Body of pancreas (tissue), 4 donors: ENCODE measurements around the gene KCNA3. TPM values are rescaled to one million over a fixed set of nuclear protein-coding genes. Genes with fewer than 3 reads are reported as not detected.

Experiments
- ATAC-seq: fragments of 150-250 bp; one replicate; pipeline ENCODE4 v1.9.1; 2016
- DNase-seq, 4 donors: peaks; one replicate each; pipeline ENCODE4 v3.0.0-alpha.2; 2019
- H3K27ac ChIP-seq, 4 donors: fragments of 200-600 bp; sonication (generic); 1 replicate in 3 of 4; 2 replicates in 1 of 4; pipeline versions ENCODE4 v1.5.1 to v1.6.1; 2016 to 2019; ENCODE audit warnings: mild to moderate bottlenecking in 1 of 4, mixed read lengths in 1 of 4, moderate library complexity in 1 of 4
- H3K27me3 ChIP-seq, 2 donors: fragments of 200-600 bp; sonication (generic); one replicate each; pipeline ENCODE4 v1.6.0; 2016; ENCODE audit warnings: mild to moderate bottlenecking in 1 of 2
- H3K36me3 ChIP-seq, 2 donors: fragments of 200-600 bp; sonication (generic); replicated peaks in 1 of 2; 2 replicates each; pipeline ENCODE4 v1.5.1; 2016; ENCODE audit warnings: low read depth in 2 of 2; ENCODE audit not compliant: insufficient read depth in 1 of 2
- H3K4me1 ChIP-seq: fragments of 200-600 bp; sonication (generic); one replicate; pipeline ENCODE4 v1.6.0; 2016
- H3K4me3 ChIP-seq, 2 donors: fragments of 200-600 bp; sonication (generic); 1 replicate in 1 of 2; 2 replicates in 1 of 2; pipeline ENCODE4 v1.5.1; 2016 to 2019
- H3K9me3 ChIP-seq, 3 donors: fragments of 200-600 bp; sonication (generic); 1 replicate in 2 of 3; 2 replicates in 1 of 3; pipeline ENCODE4 v1.5.1; 2016
- CTCF ChIP-seq, 7 experiments: fragments of 450-650 bp in 4 of 7; fragments of 200-600 bp in 3 of 7; sonication (generic) in 3 of 7; IDR thresholded peaks; one replicate each; pipeline ENCODE4 v1.5.1; 2016 to 2019; ENCODE audit warnings: antibody characterized with exemption in 7 of 7
- POLR2A ChIP-seq, 3 donors: fragments of 450-650 bp; IDR thresholded peaks; one replicate each; pipeline ENCODE4 v1.6.1; 2016; ENCODE audit warnings: antibody characterized with exemption in 3 of 3, mild to moderate bottlenecking in 2 of 3
- WGBS, 2 donors: methylation state at CpG; one replicate each; pipeline ENCODE4 v1.1.5; 2017; 5-methylcytosine and 5-hydroxymethylcytosine counted together
- intact Hi-C: fragments of 100-400 bp; cut with DNase I; formaldehyde crosslinking; loops from one replicate; pipeline ENCODE4 v1.15.1; 2023
- total RNA-seq, 2 donors: library from RNA; depleted of rRNA; stranded (reverse); fragments of >200 nt; gene quantifications; one replicate each; pipeline ENCODE4 v1.1.0, GENCODE V29; 2016

The KCNA3 gene
- total RNA-seq, 2 donors from 2014 or later, result 1.3 to 2.3 TPM

GRCh38 chr1:110635434-110635833, 39.3 kb downstream of the KCNA3 start:
- H3K9me3 ChIP-seq, result no peaks in the 10 kb centered on the region
- H3K27me3 ChIP-seq, result no peaks in the 10 kb centered on the region
- H3K36me3 ChIP-seq, result no peaks in the 10 kb centered on the region
- intact Hi-C loops, result no loop called here
- no peak for ATAC-seq
- H3K27ac ChIP-seq, result no peak overlapping the region
- WGBS, 2 donors, result 94 to 95% methylated on average over 2 of the region's 2 CpGs
- H3K4me3 ChIP-seq, result no peak overlapping the region
- no peak for DNase-seq
- TF ChIP-seq POLR2A (IDR thresholded peaks at IDR 0.05), result no peak
- H3K4me1 ChIP-seq, result peaks cover 10% of the 10 kb centered on the region

GRCh38 chr1:110634455-110635311, 40.1 kb downstream of the KCNA3 start:
- intact Hi-C loops, result loop anchor here (5.0 kb wide), 2 partner anchors 133 to 153 kb away; no protein-coding TSS in a partner anchor
- TF ChIP-seq POLR2A (IDR thresholded peaks at IDR 0.05) (no peak), CTCF (IDR thresholded peaks at IDR 0.05) (peak in 1 of 7 experiments; percentile 17)
- Histone ChIP-seq H3K27me3 (no peaks in the 10 kb centered on the region), H3K36me3 (no peaks in the 10 kb centered on the region), H3K9me3 (no peaks in the 10 kb centered on the region), H3K4me3 (no peak overlapping the region), H3K4me1 (peaks cover 10% of the 10 kb centered on the region), H3K27ac (peak overlapping the region in 2 of 4 donors; percentile 42 to 51)
- ATAC-seq (peak; percentile 94), DNase-seq (peak; percentile 83 to 95 (median 90))
- WGBS, 2 donors, result 24 to 27% methylated on average over 6 to 7 of the region's 7 CpGs

- H3K36me3 ChIP-seq, result no peaks in the 10 kb centered on the region
- H3K4me3 ChIP-seq, result no peak overlapping the region
- ATAC-seq, result no peak
- TF ChIP-seq CTCF (IDR thresholded peaks at IDR 0.05) (no peak), POLR2A (IDR thresholded peaks at IDR 0.05) (no peak)
- intact Hi-C loops, result loop anchor here (5.0 kb wide), 2 partner anchors 133 to 153 kb away; no protein-coding TSS in a partner anchor
- H3K27ac ChIP-seq, result peak overlapping the region in 2 of 4 donors; percentile 42 to 51
- H3K9me3 ChIP-seq, result no peaks in the 10 kb centered on the region
- H3K4me1 ChIP-seq, result peaks cover 10% of the 10 kb centered on the region
- no peak for DNase-seq
- WGBS, 2 donors, result 56 to 83% methylated on average over 1 of the region's 1 CpG
- H3K27me3 ChIP-seq, result no peaks in the 10 kb centered on the region
These were observed 40.7 kb downstream of the KCNA3 start for GRCh38 chr1:110634086-110634454.

- WGBS, 2 donors, result 32 to 56% methylated on average over 2 of the region's 2 CpGs
- no peak for TF ChIP-seq POLR2A (IDR thresholded peaks at IDR 0.05)
- Histone ChIP-seq H3K4me3 (no peak overlapping the region), H3K36me3 (no peaks in the 10 kb centered on the region), H3K4me1 (peaks cover 10% of the 10 kb centered on the region), H3K9me3 (no peaks in the 10 kb centered on the region), H3K27ac (no peak overlapping the region), H3K27me3 (no peaks in the 10 kb centered on the region)
- intact Hi-C loops, result loop anchor here (5.0 kb wide), 2 partner anchors 134 to 154 kb away; no protein-coding TSS in a partner anchor
- no peak for ATAC-seq
- DNase-seq, result no peak
These were observed 41.1 kb downstream of the KCNA3 start for GRCh38 chr1:110633646-110634030.

- Histone ChIP-seq H3K36me3 (no peaks in the 10 kb centered on the region), H3K9me3 (no peaks in the 10 kb centered on the region), H3K4me1 (peaks cover 10% of the 10 kb centered on the region), H3K27ac (no peak overlapping the region), H3K4me3 (no peak overlapping the region), H3K27me3 (no peaks in the 10 kb centered on the region)
- intact Hi-C loops, result loop anchor here (5.0 kb wide), 2 partner anchors 135 to 155 kb away; no protein-coding TSS in a partner anchor
- TF ChIP-seq CTCF (IDR thresholded peaks at IDR 0.05) (no peak), POLR2A (IDR thresholded peaks at IDR 0.05) (no peak)
- ATAC-seq, result no peak
- DNase-seq, result no peak
- WGBS, 2 donors, result 60 to 62% methylated on average over 6 of the region's 6 CpGs
These were observed 42.7 kb downstream of the KCNA3 start for GRCh38 chr1:110631836-110632620.
